HEK293T (cell line): ENCODE results near the gene IRX3.

Source experiments
- CTCF ChIA-PET: fragments of 350-600 bp; formaldehyde crosslinking; extraction: SDS; loops from one replicate; lab custom pipeline; 2021; ENCODE audit warnings: antibody characterized with exemption, inconsistent platforms; lab: Yijun Ruan, JAX
- POLR2A ChIA-PET: fragments of 350-600 bp; formaldehyde crosslinking; extraction: SDS; loops from one replicate; lab custom pipeline; 2020; ENCODE audit warnings: antibody characterized with exemption, inconsistent platforms; lab: Yijun Ruan, JAX
- DNase-seq: peaks from one replicate; pipeline ENCODE4 v3.0.0; 2012; ENCODE audit warnings: mixed read lengths; ENCODE audit errors: extremely low spot score
- ARNT ChIP-seq: fragments of 450-650 bp; IDR thresholded peaks from 2 replicates; pipeline ENCODE4 v1.6.1; 2017; ENCODE audit warnings: mild to moderate bottlenecking
- BHLHE40 ChIP-seq: fragments of 450-650 bp; IDR thresholded peaks from 2 replicates; pipeline ENCODE4 v1.6.1; 2016; ENCODE audit warnings: mild to moderate bottlenecking, moderate library complexity, borderline replicate concordance
- CTBP1 ChIP-seq: fragments of 450-650 bp; IDR thresholded peaks from 2 replicates; pipeline ENCODE4 v1.6.1; 2016; ENCODE audit warnings: borderline replicate concordance
- ELF4 ChIP-seq: fragments of 450-650 bp; IDR thresholded peaks from 2 replicates; pipeline ENCODE4 v1.6.1; 2017; ENCODE audit warnings: antibody characterized with exemption
- FOXA1 ChIP-seq: fragments of 450-650 bp; IDR thresholded peaks from 2 replicates; pipeline ENCODE4 v1.6.1; 2016; ENCODE audit warnings: mild to moderate bottlenecking
- FOXK2 ChIP-seq: fragments of 450-650 bp; IDR thresholded peaks from 2 replicates; pipeline ENCODE4 v1.6.1; 2016; ENCODE audit warnings: mild to moderate bottlenecking
- FOXM1 ChIP-seq: fragments of 450-650 bp; IDR thresholded peaks from 2 replicates; pipeline ENCODE4 v1.6.1; 2017; ENCODE audit warnings: mild to moderate bottlenecking, borderline replicate concordance
- HDGF ChIP-seq: fragments of 450-650 bp; IDR thresholded peaks from 2 replicates; pipeline ENCODE4 v1.6.1; 2017; ENCODE audit warnings: antibody characterized with exemption, borderline replicate concordance
- L3MBTL2 ChIP-seq: fragments of 450-650 bp; conservative IDR thresholded peaks from 2 replicates; pipeline ENCODE4 v1.6.1; 2016; ENCODE audit warnings: mild to moderate bottlenecking
- LEF1 ChIP-seq: fragments of 450-650 bp; IDR thresholded peaks from 2 replicates; pipeline ENCODE4 v1.6.1; 2017; ENCODE audit warnings: mild to moderate bottlenecking, borderline replicate concordance
- NFRKB ChIP-seq: fragments of 450-650 bp; IDR thresholded peaks from 2 replicates; pipeline ENCODE4 v1.6.1; 2016; ENCODE audit warnings: mild to moderate bottlenecking, moderate library complexity
- PKNOX1 ChIP-seq: fragments of 450-650 bp; IDR thresholded peaks from 2 replicates; pipeline ENCODE4 v1.6.1; 2016
- SP1 ChIP-seq: fragments of 450-650 bp; IDR thresholded peaks from 2 replicates; pipeline ENCODE4 v1.6.1; 2017
- SUZ12 ChIP-seq: fragments of 450-650 bp; IDR thresholded peaks from 2 replicates; pipeline ENCODE4 v1.6.1; 2016; ENCODE audit warnings: mild to moderate bottlenecking
- TARDBP ChIP-seq: fragments of 450-650 bp; IDR thresholded peaks from 2 replicates; pipeline ENCODE4 v1.6.1; 2016
- ZNF384 ChIP-seq: fragments of 450-650 bp; IDR thresholded peaks from 2 replicates; pipeline ENCODE4 v1.6.1; 2016

IRX3 gene

GRCh38 chr16:54303613-54304012, 17.0 kb upstream of the IRX3 start:
- no peak for DNase-seq
- CTCF ChIA-PET: no interaction called here
- POLR2A ChIA-PET: no interaction called here
- no peak for TF ChIP-seq TARDBP
- TF ChIP-seq BHLHE40: no peak
- no peak for TF ChIP-seq ELF4
- TF ChIP-seq FOXM1: no peak
- no peak for TF ChIP-seq PKNOX1
- TF ChIP-seq LEF1: no peak
- no peak for TF ChIP-seq SP1
- no peak for TF ChIP-seq L3MBTL2
- no peak for TF ChIP-seq FOXA1
- no peak for TF ChIP-seq HDGF
- TF ChIP-seq NFRKB: no peak
- no peak for TF ChIP-seq FOXK2
- TF ChIP-seq ARNT: no peak
- TF ChIP-seq CTBP1: no peak
- no peak for TF ChIP-seq SUZ12
- TF ChIP-seq ZNF384: no peak

GRCh38 chr16:54297154-54297553, 10.6 kb upstream of the IRX3 start:
- CTCF ChIA-PET: no interaction called here
- TF ChIP-seq ZNF384: no peak
- TF ChIP-seq ARNT: no peak
- no peak for TF ChIP-seq SP1
- no peak for TF ChIP-seq ELF4
- no peak for TF ChIP-seq FOXK2
- TF ChIP-seq NFRKB: no peak
- no peak for TF ChIP-seq L3MBTL2
- TF ChIP-seq BHLHE40: no peak
- no peak for TF ChIP-seq TARDBP
- no peak for TF ChIP-seq FOXM1
- TF ChIP-seq SUZ12: no peak
- no peak for TF ChIP-seq FOXA1
- POLR2A ChIA-PET: no interaction called here
- no peak for DNase-seq

- no peak for DNase-seq
- TF ChIP-seq LEF1: no peak
- POLR2A ChIA-PET: no interaction called here
- CTCF ChIA-PET: no interaction called here
Measured at GRCh38 chr16:54296543-54296942, 10.0 kb upstream of the IRX3 start.

GRCh38 chr16:54291656-54292487, 5.3 kb upstream of the IRX3 start:
- ChIA-PET POLR2A (no interaction called here), CTCF (interaction anchor here (0.9 kb wide), 1 partner anchor 666 kb away, joined by 4 read pairs; no protein-coding TSS in a partner anchor)
- no peak for DNase-seq
- TF ChIP-seq L3MBTL2 (no peak), SUZ12 (no peak), NFRKB (no peak), PKNOX1 (no peak), HDGF (no peak), SP1 (no peak), LEF1 (no peak), FOXM1 (no peak), ZNF384 (no peak), TARDBP (no peak), BHLHE40 (no peak), FOXK2 (no peak), CTBP1 (no peak), FOXA1 (no peak), ARNT (no peak), ELF4 (no peak)

- no peak for DNase-seq
- POLR2A ChIA-PET: no interaction called here
- CTCF ChIA-PET: interaction anchor here (0.6 to 0.9 kb wide), 2 partner anchors 8 to 666 kb away, joined by 3 to 4 read pairs; no protein-coding TSS in a partner anchor
- TF ChIP-seq CTBP1 (no peak), ARNT (no peak), ELF4 (no peak), FOXK2 (no peak), BHLHE40 (no peak), FOXA1 (no peak), SP1 (no peak), NFRKB (no peak), HDGF (no peak), L3MBTL2 (no peak)
Measured at GRCh38 chr16:54290833-54291655, 4.5 kb upstream of the IRX3 start.
